B cell (primary cell): Measurements from ENCODE around the gene PAM.

Experiments used
- CTCF ChIP-seq: fragments of 200-600 bp; IDR thresholded peaks from one replicate; pipeline ENCODE4 v1.8.0; 2022; ENCODE audit warnings: antibody characterized with exemption, mild to moderate bottlenecking
- EZH2 ChIP-seq: IDR thresholded peaks from 2 replicates; pipeline ENCODE4 v1.6.1; 2012; ENCODE audit warnings: borderline replicate concordance, low read depth, mild to moderate bottlenecking, moderate library complexity, low read length; ENCODE audit not compliant: insufficient read depth, poor library complexity, severe bottlenecking

GRCh38 chr5:102771435-102771834 lies 16.3 kb downstream of the PAM start:
- no peak for TF ChIP-seq CTCF
- TF ChIP-seq EZH2, result no peak
